SK-N-SH treated with all-trans-retinoic acid at 6 μM for 48 hours (cell line): ENCODE data around the gene EMC10.

ENCODE experiments used
- ATAC-seq: fragments of 200-7000 bp; cut with Tn5 transposase; 3 replicates; pipeline ENCODE4 v1.9.1; 2020; ENCODE audit warnings: mild to moderate bottlenecking, moderate library complexity
- ARNTL ChIP-seq: fragments of 450-650 bp; formaldehyde crosslinking; IDR thresholded peaks from 2 replicates; pipeline ENCODE4 v1.5.0; 2020; ENCODE audit warnings: low read depth, mild to moderate bottlenecking, moderate library complexity, borderline replicate concordance
- BACH2 ChIP-seq: fragments of 250-450 bp; sonication (Bioruptor Pico); IDR thresholded peaks from 2 replicates; pipeline ENCODE4 v1.9.0; 2021; ENCODE audit warnings: mild to moderate bottlenecking, borderline replicate concordance
- CREB5 ChIP-seq: fragments of 250-450 bp; sonication (Bioruptor Pico); IDR thresholded peaks from 2 replicates; pipeline ENCODE4 v1.5.1; 2020; ENCODE audit warnings: low read depth, mild to moderate bottlenecking, moderate library complexity
- CSDC2 ChIP-seq: fragments of 250-450 bp; sonication (Bioruptor Pico); IDR thresholded peaks from 2 replicates; pipeline ENCODE4 v1.5.0; 2020; ENCODE audit warnings: mild to moderate bottlenecking, moderate library complexity
- CSRNP3 ChIP-seq: fragments of 250-450 bp; sonication (Bioruptor Pico); IDR thresholded peaks from 2 replicates; pipeline ENCODE4 v1.5.1; 2021; ENCODE audit warnings: mild to moderate bottlenecking, moderate library complexity
- ESRRG ChIP-seq: fragments of 250-450 bp; sonication (Bioruptor Pico); IDR thresholded peaks from 2 replicates; pipeline ENCODE4 v1.6.1; 2021; ENCODE audit warnings: mild to moderate bottlenecking
- GLIS3 ChIP-seq: fragments of 250-450 bp; sonication (Bioruptor Pico); IDR thresholded peaks from 2 replicates; pipeline ENCODE4 v1.5.0; 2020; ENCODE audit warnings: mild to moderate bottlenecking, moderate library complexity
- ISL1 ChIP-seq: fragments of 250-450 bp; sonication (Bioruptor Pico); IDR thresholded peaks from 2 replicates; pipeline ENCODE4 v2.1.2; 2022; ENCODE audit warnings: mild to moderate bottlenecking, moderate library complexity
- OSR1 ChIP-seq: fragments of 250-450 bp; sonication (Bioruptor Pico); IDR thresholded peaks from 2 replicates; pipeline ENCODE4 v1.8.0; 2022; ENCODE audit warnings: moderate library complexity, mild to moderate bottlenecking, inconsistent platforms
- PATZ1 ChIP-seq: fragments of 250-450 bp; sonication (Bioruptor Pico); IDR thresholded peaks from 2 replicates; pipeline ENCODE4 v1.8.0; 2020; ENCODE audit warnings: mild to moderate bottlenecking, moderate library complexity, borderline replicate concordance
- POU6F1 ChIP-seq: fragments of 250-450 bp; sonication (Bioruptor Pico); IDR thresholded peaks from 2 replicates; pipeline ENCODE4 v1.8.0; 2021; ENCODE audit warnings: low read depth, mild to moderate bottlenecking, moderate library complexity, borderline replicate concordance
- PPARA ChIP-seq: fragments of 250-450 bp; sonication (Bioruptor Pico); IDR thresholded peaks from 2 replicates; pipeline ENCODE4 v1.5.0; 2020; ENCODE audit warnings: mild to moderate bottlenecking, borderline replicate concordance
- RARB ChIP-seq: fragments of 250-450 bp; sonication (Bioruptor Pico); IDR thresholded peaks from 2 replicates; pipeline ENCODE4 v1.8.0; 2021; ENCODE audit warnings: mild to moderate bottlenecking, moderate library complexity
- SNAI2 ChIP-seq: fragments of 250-450 bp; sonication (Bioruptor Pico); IDR thresholded peaks from 2 replicates; pipeline ENCODE4 v1.5.0; 2020; ENCODE audit warnings: mild to moderate bottlenecking, moderate library complexity
- TCF4 ChIP-seq: fragments of 250-450 bp; sonication (Bioruptor Pico); IDR thresholded peaks from 2 replicates; pipeline ENCODE4 v1.8.0; 2021; ENCODE audit warnings: mild to moderate bottlenecking, moderate library complexity, borderline replicate concordance
- TOX ChIP-seq: fragments of 250-450 bp; sonication (Bioruptor Pico); IDR thresholded peaks from 2 replicates; pipeline ENCODE4 v1.8.0; 2021; ENCODE audit warnings: mild to moderate bottlenecking, moderate library complexity, borderline replicate concordance
- TSHZ2 ChIP-seq: fragments of 250-450 bp; sonication (Bioruptor Pico); IDR thresholded peaks from 2 replicates; pipeline ENCODE4 v1.5.0; 2020; ENCODE audit warnings: mild to moderate bottlenecking, moderate library complexity
- ZC3H10 ChIP-seq: fragments of 250-450 bp; sonication (Bioruptor Pico); IDR thresholded peaks from 2 replicates; pipeline ENCODE4 v1.5.1; 2021; ENCODE audit warnings: mild to moderate bottlenecking, moderate library complexity
- ZNF565 ChIP-seq: fragments of 450-650 bp; formaldehyde crosslinking; conservative IDR thresholded peaks from 2 replicates; pipeline ENCODE4 v1.5.0; 2020; ENCODE audit warnings: low read depth, mild to moderate bottlenecking, moderate library complexity
- ZNF70 ChIP-seq: fragments of 450-650 bp; formaldehyde crosslinking; IDR thresholded peaks from 2 replicates; pipeline ENCODE4 v1.5.0; 2020; ENCODE audit warnings: mild to moderate bottlenecking, moderate library complexity
- ZNF8 ChIP-seq: fragments of 450-650 bp; formaldehyde crosslinking; IDR thresholded peaks from 2 replicates; pipeline ENCODE4 v1.5.0; 2020; ENCODE audit warnings: mild to moderate bottlenecking, moderate library complexity

EMC10 gene

GRCh38 chr19:50480281-50481111 lies 4.2 kb downstream of the EMC10 start:
- no peak for ATAC-seq
- TF ChIP-seq GLIS3 (CRISPR knock-in tag) (no peak), POU6F1 (CRISPR knock-in tag) (no peak), CREB5 (no peak), ZNF70 (no peak), TSHZ2 (CRISPR knock-in tag) (no peak), SNAI2 (CRISPR knock-in tag) (no peak), ARNTL (CRISPR knock-in tag) (no peak), ESRRG (CRISPR knock-in tag) (no peak), BACH2 (no peak), ZC3H10 (no peak), CSRNP3 (CRISPR knock-in tag) (no peak), ZNF8 (CRISPR knock-in tag) (no peak), TOX (CRISPR knock-in tag) (no peak), TCF4 (CRISPR knock-in tag) (no peak)

GRCh38 chr19:50481351-50482149 lies 5.2 kb downstream of the EMC10 start:
- TF ChIP-seq CSRNP3 (CRISPR knock-in tag): no peak
- no peak for TF ChIP-seq ZNF565 (CRISPR knock-in tag)
- TF ChIP-seq ZNF8 (CRISPR knock-in tag): no peak
- TF ChIP-seq ARNTL (CRISPR knock-in tag): no peak
- TF ChIP-seq RARB (CRISPR knock-in tag): no peak
- no peak for TF ChIP-seq PPARA (CRISPR knock-in tag)
- no peak for TF ChIP-seq GLIS3 (CRISPR knock-in tag)
- no peak for TF ChIP-seq SNAI2 (CRISPR knock-in tag)
- TF ChIP-seq, all 23 proteins: peak for 0
- ATAC-seq: no peak

GRCh38 chr19:50482271-50482855 lies 6.1 kb downstream of the EMC10 start:
- ATAC-seq: no peak
- TF ChIP-seq ZNF565 (CRISPR knock-in tag): no peak
- TF ChIP-seq TSHZ2 (CRISPR knock-in tag): no peak
- TF ChIP-seq PPARA (CRISPR knock-in tag): no peak
- no peak for TF ChIP-seq BACH2
- no peak for TF ChIP-seq PATZ1 (CRISPR knock-in tag)
- TF ChIP-seq RARB (CRISPR knock-in tag): no peak
- no peak for TF ChIP-seq CSDC2
- TF ChIP-seq ZNF8 (CRISPR knock-in tag): no peak
- no peak for TF ChIP-seq ISL1 (CRISPR knock-in tag)
- TF ChIP-seq OSR1 (CRISPR knock-in tag): no peak
- no peak for TF ChIP-seq TCF4 (CRISPR knock-in tag)
